ENCODE results near the gene FHL2.
"Not testable (repeated sequence)": the region's sequence is repeated elsewhere in the genome, so short reads cannot be mapped to it uniquely, and the experiment has no call there.

FHL2 gene

DNA sequence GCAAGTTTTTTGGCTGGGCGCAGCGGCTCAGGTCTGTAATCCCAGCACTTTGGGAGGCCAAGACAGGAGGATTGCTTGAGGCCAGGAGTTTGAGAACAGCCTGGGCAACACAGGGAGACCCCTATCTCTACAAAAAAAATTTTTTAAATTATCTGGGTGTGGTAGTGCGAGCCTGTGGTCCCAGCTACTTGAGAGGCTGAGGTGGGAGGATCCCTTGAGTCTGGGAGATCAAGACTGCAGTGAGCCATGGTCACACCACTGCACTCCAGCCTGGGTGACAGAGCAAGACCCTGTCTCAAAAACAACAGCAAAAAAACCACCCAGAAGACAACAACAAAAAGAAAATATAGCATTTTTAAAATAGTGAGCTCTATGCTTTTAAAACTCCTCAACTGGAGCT is 71.6 kb downstream of the FHL2 start:
- not testable (repeated sequence) for FAIRE-seq

DNA sequence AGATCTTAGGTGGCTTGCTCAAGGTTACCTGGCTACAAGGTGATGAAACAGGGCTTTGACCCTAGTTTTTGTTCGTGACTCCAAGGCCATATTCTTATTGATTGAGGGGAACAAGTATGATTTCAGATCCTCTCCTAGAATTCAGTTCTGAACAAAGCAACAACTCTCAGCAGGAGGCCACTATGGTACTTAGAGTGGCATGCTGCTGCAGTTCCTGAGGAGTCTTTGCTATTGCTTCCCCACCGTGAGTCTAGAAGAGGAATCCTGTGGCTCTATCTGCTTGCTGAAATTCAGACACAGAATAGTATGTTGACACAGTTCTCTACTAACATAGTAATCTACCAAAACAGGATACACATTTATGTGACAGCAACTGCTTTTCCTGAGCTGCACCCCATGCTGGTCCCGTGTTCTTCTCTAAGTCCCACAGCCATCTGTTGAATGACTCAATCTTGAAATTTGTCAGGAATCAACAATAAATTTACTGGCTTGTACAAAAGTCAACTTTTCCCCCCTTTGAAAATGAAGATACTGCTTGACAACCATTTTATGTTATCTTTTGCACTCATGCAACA is 73.4 kb downstream of the FHL2 start:
- no peak for DNase-seq (ENCODE audit: extremely low spot score, insufficient read length, low read depth)

More for the DNA sequence above, 71.6 kb downstream of the FHL2 start:
- not testable (repeated sequence) for DNase-seq (ENCODE audit: extremely low spot score, insufficient read length, low read depth)

DNA sequence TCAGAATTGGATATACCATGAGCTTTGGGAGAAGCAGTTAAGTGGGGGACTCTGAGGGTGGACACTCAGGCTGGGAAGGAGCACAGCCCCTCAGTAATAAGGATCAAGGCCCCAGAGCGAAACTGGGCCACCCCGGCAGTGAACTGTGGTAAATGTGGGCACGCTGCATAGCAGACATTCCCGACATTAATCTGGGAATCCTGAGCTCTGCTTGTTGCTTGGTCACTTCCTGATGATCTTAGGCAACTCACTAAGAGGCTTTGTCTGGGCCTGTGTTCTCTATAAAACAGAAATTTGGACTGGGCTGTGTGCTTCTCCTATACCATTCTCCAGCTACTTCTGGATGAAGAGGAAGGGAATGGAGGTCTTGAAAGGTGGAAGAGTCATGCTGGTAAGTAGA is 74.1 kb downstream of the FHL2 start:
- FAIRE-seq (no peak), DNase-seq (ENCODE audit: extremely low spot score, insufficient read length, low read depth) (no peak)

More for the DNA sequence above, 73.4 kb downstream of the FHL2 start:
- no peak for FAIRE-seq

DNA sequence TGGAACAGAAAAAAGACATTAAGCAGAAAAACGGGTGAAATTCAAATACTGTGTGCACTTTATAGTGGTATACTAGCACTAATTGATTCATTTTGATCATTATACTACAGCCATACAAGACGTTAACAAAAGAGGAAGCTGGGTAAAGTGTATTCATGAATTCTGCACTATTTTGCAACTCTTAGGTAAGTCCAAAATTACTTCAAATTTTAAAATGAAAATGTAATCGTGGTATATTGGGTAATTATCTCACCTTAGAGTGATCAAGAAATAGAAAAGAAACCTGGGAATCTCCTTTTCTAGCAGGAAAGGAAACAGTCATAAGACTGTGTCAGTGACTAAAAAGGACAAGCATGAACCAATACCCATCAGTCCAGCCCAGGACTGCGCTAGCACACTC is 74.8 kb downstream of the FHL2 start:
- FAIRE-seq = no peak
- no peak for DNase-seq (ENCODE audit: extremely low spot score, insufficient read length, low read depth)

DNA sequence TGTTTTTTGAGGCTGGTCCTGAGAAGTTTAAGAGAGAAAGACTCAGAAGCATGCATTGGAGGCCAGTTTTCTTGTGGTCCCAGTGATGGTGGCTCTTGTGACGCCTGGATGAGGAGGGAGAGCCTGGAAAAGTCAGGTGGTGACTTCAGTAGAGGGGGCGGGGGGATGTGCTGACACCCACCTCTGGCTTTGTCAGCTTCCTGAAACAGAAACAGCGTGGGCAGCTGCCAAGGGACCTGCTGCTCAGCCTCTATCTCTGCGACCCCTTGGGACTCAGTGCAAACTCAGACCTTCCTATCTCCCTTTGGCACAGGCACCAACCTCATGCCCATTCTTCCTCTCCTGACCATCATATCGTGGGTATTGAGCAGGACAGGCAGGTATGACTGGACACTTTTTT is 75.7 kb downstream of the FHL2 start:
- DNase-seq (ENCODE audit: extremely low spot score, insufficient read length, low read depth) (no peak), FAIRE-seq (no peak)

DNA sequence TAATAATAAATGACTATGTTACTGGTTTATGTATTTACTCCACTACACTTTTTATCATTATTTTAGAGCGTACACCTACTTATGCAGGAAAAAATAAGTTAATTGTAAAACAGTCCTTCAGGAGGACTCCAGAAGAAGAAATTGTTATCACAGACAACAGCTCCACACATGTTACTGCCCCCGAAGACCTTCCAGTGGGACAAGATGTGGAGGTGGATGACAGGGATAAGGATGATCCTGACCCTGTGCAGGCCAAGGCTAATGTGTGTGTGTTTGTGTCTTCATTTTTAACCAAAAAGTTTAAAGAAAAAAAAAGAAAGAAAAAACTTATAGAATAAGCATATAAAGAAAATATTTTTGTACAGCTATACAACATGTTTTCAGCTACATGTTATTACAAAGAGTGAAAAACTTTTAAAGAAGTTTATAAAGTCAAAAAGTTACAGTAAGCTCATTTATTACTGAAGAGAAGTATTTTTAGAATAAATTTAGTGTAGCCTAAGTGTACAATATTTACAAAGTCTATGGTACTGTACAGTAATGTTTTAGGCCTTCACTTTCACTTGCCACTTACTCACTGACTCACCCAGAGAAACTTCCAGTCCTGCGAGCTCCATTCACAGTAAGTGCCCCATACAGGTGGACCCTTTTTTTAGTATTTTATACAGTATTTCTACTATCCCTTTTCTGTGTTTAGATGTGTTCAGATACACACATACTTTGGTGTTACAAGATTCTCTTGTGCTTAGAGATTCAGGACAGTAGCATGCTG is 76.8 kb downstream of the FHL2 start:
- no peak for FAIRE-seq
- DNase-seq (ENCODE audit: extremely low spot score, insufficient read length, low read depth) = no peak

DNA sequence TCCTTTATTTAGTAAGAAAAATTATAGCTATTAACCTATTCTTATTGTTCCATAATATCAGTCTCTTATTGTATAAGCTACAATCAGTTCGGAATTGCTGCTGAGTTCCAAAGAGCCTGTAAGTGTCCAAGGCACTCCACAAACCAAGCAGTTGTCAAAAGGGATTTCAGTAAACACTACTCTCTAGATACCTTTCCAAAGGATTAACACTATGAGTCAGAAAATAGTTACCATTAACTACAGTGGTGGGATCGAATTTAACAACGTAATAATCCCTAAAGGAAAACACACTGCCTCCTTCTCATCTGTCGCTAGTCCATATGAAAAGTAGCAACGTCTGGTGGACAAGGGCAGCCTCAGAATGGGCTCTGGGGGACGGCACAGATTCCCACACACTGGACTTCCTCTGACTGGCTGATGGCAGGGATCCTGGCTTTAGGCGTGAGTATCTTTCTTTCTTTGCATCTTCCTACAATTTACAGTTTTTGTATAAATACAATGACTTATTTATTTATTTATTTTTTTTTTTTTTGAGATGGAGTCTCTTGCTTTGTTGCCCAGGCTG is 78.1 kb downstream of the FHL2 start:
- FAIRE-seq (no peak), DNase-seq (ENCODE audit: extremely low spot score, insufficient read length, low read depth) (no peak)

DNA sequence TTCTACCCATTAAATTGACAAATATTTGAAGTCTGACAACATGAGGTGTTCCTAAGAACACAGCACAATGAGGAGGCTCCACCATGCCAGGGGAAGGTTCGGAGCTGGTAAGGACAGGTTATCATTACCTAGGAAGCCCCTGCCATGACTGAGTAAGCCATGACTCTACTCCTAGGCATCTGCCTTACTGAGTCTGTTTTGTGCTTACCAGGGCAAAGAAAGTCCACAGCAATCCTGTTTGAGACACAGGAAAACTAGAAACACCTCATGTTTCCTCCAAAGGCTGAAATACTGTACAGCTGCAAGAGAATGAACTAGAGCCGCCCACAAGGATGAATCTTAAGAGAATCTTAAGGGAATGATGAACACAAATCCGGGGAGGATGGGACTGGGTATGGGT is 80.9 kb downstream of the FHL2 start:
- FAIRE-seq (no peak), DNase-seq (ENCODE audit: extremely low spot score, insufficient read length, low read depth) (no peak)

DNA sequence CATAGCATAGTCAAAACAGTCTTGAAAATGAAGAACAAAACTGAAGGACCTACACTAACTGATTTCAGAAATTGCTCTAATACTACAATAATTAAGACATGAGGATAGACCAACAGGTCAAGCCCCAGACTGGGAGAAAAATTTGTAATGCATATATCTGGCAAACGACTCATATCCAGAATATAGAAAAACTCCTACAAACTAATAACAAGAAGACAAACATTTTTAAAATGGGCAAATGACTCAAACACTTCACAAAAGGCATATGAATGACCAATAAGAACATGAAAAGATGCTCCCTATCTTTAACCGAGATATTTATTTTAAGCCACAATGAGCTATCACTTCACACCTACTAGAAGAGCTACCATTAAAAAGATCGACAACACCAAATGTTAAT is 83.5 kb downstream of the FHL2 start:
- DNase-seq (ENCODE audit: extremely low spot score, insufficient read length, low read depth) = no peak
- FAIRE-seq = no peak

DNA sequence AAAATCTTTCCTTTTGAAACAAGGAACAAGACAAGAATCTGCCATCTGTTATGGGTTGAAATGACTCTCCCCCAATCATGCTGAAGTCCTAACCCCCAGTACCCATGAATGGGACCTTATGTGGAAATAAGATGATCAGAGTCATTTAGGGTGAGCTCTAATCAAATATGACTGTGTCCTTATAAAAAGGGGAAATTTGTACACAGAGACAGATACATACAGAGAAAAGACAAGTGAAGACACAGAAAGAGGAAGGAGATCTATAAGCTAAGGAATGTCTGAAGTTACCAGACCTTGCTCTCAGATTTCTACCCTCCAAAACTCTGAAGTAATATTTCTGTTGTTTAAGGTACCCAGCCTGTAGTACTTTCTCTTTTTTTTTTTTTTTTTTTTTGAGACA is 85.0 kb downstream of the FHL2 start:
- FAIRE-seq = no peak
- DNase-seq (ENCODE audit: extremely low spot score, insufficient read length, low read depth) = no peak
